Measurements from ENCODE around the gene ACOXL. TPM values are rescaled to one million over a fixed set of nuclear protein-coding genes. Genes with fewer than 3 reads are reported as not detected.

Gene ACOXL
- total and polyA plus RNA-seq, 2 experiments from 2014 or later: not detected

DNA sequence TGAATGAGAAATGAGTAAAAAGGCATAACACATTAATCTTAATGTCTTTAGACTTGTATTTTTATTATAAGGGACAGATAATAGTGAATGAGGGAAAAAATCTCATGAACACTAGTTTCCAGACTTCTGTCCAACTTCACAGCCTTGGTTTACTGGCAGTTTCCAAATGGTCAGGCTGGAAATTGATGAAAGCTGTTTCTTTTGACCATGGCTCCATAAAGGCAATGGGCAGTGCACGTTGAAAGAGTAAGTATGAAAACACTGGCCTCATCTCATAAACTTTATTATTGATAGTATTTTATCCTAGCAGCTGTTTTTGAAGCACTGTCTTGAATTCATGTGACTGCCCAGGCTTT is 411.4 kb downstream of the ACOXL start:
- no peaks in the 10 kb centered on the region for H3K36me3 ChIP-seq (ENCODE audit: low read depth)
- no peak overlapping the region for H3K4me2 ChIP-seq (ENCODE audit: unreplicated experiment)
- H3K4me1 ChIP-seq (ENCODE audit: insufficient read depth): no peaks in the 10 kb centered on the region
- no peaks in the 10 kb centered on the region for H3K9me3 ChIP-seq (ENCODE audit: low read depth)
- no peaks in the 10 kb centered on the region for H4K20me1 ChIP-seq (ENCODE audit: insufficient read depth)
- H3K9ac ChIP-seq: no peak overlapping the region
- H3F3A ChIP-seq (ENCODE audit: insufficient read depth): no peaks in the 10 kb centered on the region
- in situ Hi-C loops (cut with MboI): no loop called here
- DNase-seq: no peak
- no peak overlapping the region for H3K4me3 ChIP-seq
- no peak overlapping the region for H3K27ac ChIP-seq
- WGBS, 2 experiments (ENCODE audit: low coverage in 1 of 2, low lambda C conversion rate in 2 of 2, missing lambda C conversion rate in 2 of 2): 19% methylated on average over 1 of the region's 1 CpG
- TF ChIP-seq EZH2 (IDR thresholded peaks at IDR 0.05; ENCODE audit: insufficient read depth, poor library complexity, severe bottlenecking) (no peak), EZH2phosphoT487 (IDR thresholded peaks at IDR 0.05; ENCODE audit: insufficient read depth, low read depth) (no peak)
- H3K79me2 ChIP-seq (ENCODE audit: insufficient read depth): no peaks in the 10 kb centered on the region
- H3K9me2 ChIP-seq (ENCODE audit: insufficient read depth): no peaks in the 10 kb centered on the region
- H2AFZ ChIP-seq: no peak overlapping the region
- no peaks in the 10 kb centered on the region for H3K27me3 ChIP-seq (replicated peaks; ENCODE audit: insufficient read depth)

- no peaks in the 10 kb centered on the region for H3K79me2 ChIP-seq (ENCODE audit: insufficient read depth)
- no peak overlapping the region for H3K4me3 ChIP-seq
- in situ Hi-C loops (cut with MboI): no loop called here
- H3K9me3 ChIP-seq (ENCODE audit: low read depth): no peaks in the 10 kb centered on the region
- no peaks in the 10 kb centered on the region for H3F3A ChIP-seq (ENCODE audit: insufficient read depth)
- DNase-seq: no peak
- no peak overlapping the region for H3K4me2 ChIP-seq (ENCODE audit: unreplicated experiment)
- WGBS, 2 experiments (ENCODE audit: low coverage in 1 of 2, low lambda C conversion rate in 2 of 2, missing lambda C conversion rate in 2 of 2): 93 to 95% methylated on average over 7 of the region's 7 CpGs
- TF ChIP-seq EZH2phosphoT487 (IDR thresholded peaks at IDR 0.05; ENCODE audit: insufficient read depth, low read depth) (no peak), EZH2 (IDR thresholded peaks at IDR 0.05; ENCODE audit: insufficient read depth, poor library complexity, severe bottlenecking) (no peak)
- no peaks in the 10 kb centered on the region for H3K4me1 ChIP-seq (ENCODE audit: insufficient read depth)
- H3K9ac ChIP-seq: no peak overlapping the region
- H2AFZ ChIP-seq: no peak overlapping the region
- H4K20me1 ChIP-seq (ENCODE audit: insufficient read depth): no peaks in the 10 kb centered on the region
- no peaks in the 10 kb centered on the region for H3K9me2 ChIP-seq (ENCODE audit: insufficient read depth)
- no peaks in the 10 kb centered on the region for H3K36me3 ChIP-seq (ENCODE audit: low read depth)
- no peak overlapping the region for H3K27ac ChIP-seq
- H3K27me3 ChIP-seq (replicated peaks; ENCODE audit: insufficient read depth): no peaks in the 10 kb centered on the region
These were observed 412.9 kb downstream of the ACOXL start for GRCh38 chr2:111145103-111145760.

DNA sequence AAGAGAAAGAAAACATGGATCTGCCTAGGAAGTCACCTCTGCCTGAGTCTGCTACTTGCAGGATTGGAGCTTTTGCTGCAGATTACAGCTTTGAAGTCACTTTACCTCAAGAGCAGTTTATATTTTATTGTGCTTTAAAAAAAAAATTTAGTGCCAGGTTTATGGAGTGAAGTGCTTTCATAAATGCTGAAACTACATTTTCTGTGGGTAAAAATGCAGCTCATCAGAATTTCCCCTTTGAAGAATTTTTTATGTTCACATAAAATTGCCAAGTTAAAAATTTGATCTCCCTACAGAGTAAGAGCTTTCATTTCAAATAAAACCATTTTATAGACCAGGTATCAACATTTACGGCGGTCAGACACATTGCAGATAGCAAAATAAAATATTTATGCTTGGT is 413.6 kb downstream of the ACOXL start:
- WGBS, 2 experiments (ENCODE audit: low coverage in 1 of 2, low lambda C conversion rate in 2 of 2, missing lambda C conversion rate in 2 of 2): 98 to 99% methylated on average over 2 of the region's 2 CpGs
- Histone ChIP-seq H3K4me3 (no peak overlapping the region), H3K9me3 (ENCODE audit: low read depth) (no peaks in the 10 kb centered on the region), H3K79me2 (ENCODE audit: insufficient read depth) (no peaks in the 10 kb centered on the region), H3K27me3 (replicated peaks; ENCODE audit: insufficient read depth) (no peaks in the 10 kb centered on the region), H3K4me1 (ENCODE audit: insufficient read depth) (no peaks in the 10 kb centered on the region), H2AFZ (no peak overlapping the region), H3K9me2 (ENCODE audit: insufficient read depth) (no peaks in the 10 kb centered on the region), H3K36me3 (ENCODE audit: low read depth) (no peaks in the 10 kb centered on the region), H4K20me1 (ENCODE audit: insufficient read depth) (no peaks in the 10 kb centered on the region), H3F3A (ENCODE audit: insufficient read depth) (no peaks in the 10 kb centered on the region), H3K4me2 (ENCODE audit: unreplicated experiment) (no peak overlapping the region), H3K9ac (no peak overlapping the region), H3K27ac (no peak overlapping the region)
- in situ Hi-C loops (cut with MboI): no loop called here
- TF ChIP-seq EZH2 (IDR thresholded peaks at IDR 0.05; ENCODE audit: insufficient read depth, poor library complexity, severe bottlenecking): no peak
- no peak for TF ChIP-seq EZH2phosphoT487 (IDR thresholded peaks at IDR 0.05; ENCODE audit: insufficient read depth, low read depth)
- no peak for DNase-seq

- Histone ChIP-seq H3F3A (ENCODE audit: insufficient read depth) (no peaks in the 10 kb centered on the region), H3K4me3 (no peak overlapping the region), H3K79me2 (ENCODE audit: insufficient read depth) (no peaks in the 10 kb centered on the region), H4K20me1 (ENCODE audit: insufficient read depth) (no peaks in the 10 kb centered on the region), H3K9me3 (ENCODE audit: low read depth) (no peaks in the 10 kb centered on the region), H3K4me2 (ENCODE audit: unreplicated experiment) (no peak overlapping the region), H3K36me3 (ENCODE audit: low read depth) (no peaks in the 10 kb centered on the region), H3K4me1 (ENCODE audit: insufficient read depth) (no peaks in the 10 kb centered on the region), H3K9me2 (ENCODE audit: insufficient read depth) (no peaks in the 10 kb centered on the region), H3K9ac (no peak overlapping the region), H2AFZ (no peak overlapping the region), H3K27me3 (replicated peaks; ENCODE audit: insufficient read depth) (no peaks in the 10 kb centered on the region), H3K27ac (no peak overlapping the region)
- TF ChIP-seq EZH2phosphoT487 (IDR thresholded peaks at IDR 0.05; ENCODE audit: insufficient read depth, low read depth) (no peak), EZH2 (IDR thresholded peaks at IDR 0.05; ENCODE audit: insufficient read depth, poor library complexity, severe bottlenecking) (no peak)
- DNase-seq: no peak
- in situ Hi-C loops (cut with MboI): no loop called here
- WGBS, 2 experiments (ENCODE audit: low coverage in 1 of 2, low lambda C conversion rate in 2 of 2, missing lambda C conversion rate in 2 of 2): 78 to 90% methylated on average over 3 of the region's 3 CpGs
These were observed 416.0 kb downstream of the ACOXL start for GRCh38 chr2:111148225-111148873.
